ENCODE measurements around the gene BSG.
"Not testable (repeated sequence)": the region's sequence is repeated elsewhere in the genome, so short reads cannot be mapped to it uniquely, and the experiment has no call there.

The BSG gene

GRCh38 chr19:588741-589692 is 16.6 kb downstream of the BSG start:
- DNase-seq: no peak

GRCh38 chr19:589693-590395 is 17.4 kb downstream of the BSG start, which contains the start of gene HCN2:
TSS of gene HCN2 (plus strand) at chr19:589881. CDS start at chr19:589946, 65 bp downstream.
- DNase-seq: no peak

- peak; percentile 44 for DNase-seq
Measured at GRCh38 chr19:590396-590745, 18.0 kb downstream of the BSG start.

- DNase-seq: no peak
Measured at GRCh38 chr19:590750-591098, 18.3 kb downstream of the BSG start.

GRCh38 chr19:591099-591958 is 18.9 kb downstream of the BSG start:
- peak; percentile 19 for DNase-seq

GRCh38 chr19:592101-592500 is 19.7 kb downstream of the BSG start:
- DNase-seq: no peak

- DNase-seq: no peak
Measured at GRCh38 chr19:593055-593454, 20.7 kb downstream of the BSG start.

- no peak for DNase-seq
Measured at GRCh38 chr19:593505-593904, 21.1 kb downstream of the BSG start.

- DNase-seq: no peak
Measured at GRCh38 chr19:594265-594870, 22.0 kb downstream of the BSG start.

- DNase-seq: no peak
Measured at GRCh38 chr19:595326-596262, 23.2 kb downstream of the BSG start.

- no peak for DNase-seq
Measured at GRCh38 chr19:596263-596655, 23.9 kb downstream of the BSG start.

GRCh38 chr19:597406-598315 is 25.3 kb downstream of the BSG start:
- no peak for DNase-seq

GRCh38 chr19:601310-601709 is 28.9 kb downstream of the BSG start:
- no peak for DNase-seq

GRCh38 chr19:601790-602189 is 29.4 kb downstream of the BSG start:
- no peak for DNase-seq

- DNase-seq: no peak
Measured at GRCh38 chr19:602391-603301, 30.2 kb downstream of the BSG start.

- DNase-seq: not testable (repeated sequence)
Measured at GRCh38 chr19:603302-603639, 30.9 kb downstream of the BSG start.

GRCh38 chr19:603779-604178 is 31.4 kb downstream of the BSG start:
- not testable (repeated sequence) for DNase-seq

- DNase-seq: no peak
Measured at GRCh38 chr19:604355-604754, 32.0 kb downstream of the BSG start.

All from fibroblast of skin of back (primary cell).